OCI-LY3 (cell line): ENCODE results near the gene ZNF774.

Experiments used
- H2AFZ ChIP-seq: fragments of 200-600, 300-600 bp; shearing (Covaris generic); 2 replicates; pipeline ENCODE4 v1.6.0; 2014; ENCODE audit warnings: antibody characterized with exemption, low read depth, low read length
- H3K27ac ChIP-seq: fragments of 200-600, 300-600 bp; sonication (generic); 2 replicates; pipeline ENCODE4 v1.5.1; 2014; ENCODE audit warnings: mild to moderate bottlenecking, low read length, moderate library complexity, mixed read lengths
- H3K27me3 ChIP-seq: fragments of 200-600, 300-600 bp; sonication (generic); 2 replicates; pipeline ENCODE4 v1.6.1; 2014; ENCODE audit warnings: low read depth, low read length, mixed read lengths
- H3K36me3 ChIP-seq: fragments of 200-600, 300-600 bp; sonication (generic); replicated peaks from 2 replicates; pipeline ENCODE3; 2014; ENCODE audit warnings: low read depth, low read length, mixed read lengths
- H3K4me1 ChIP-seq: fragments of 300-600, 200-600 bp; sonication (generic); 2 replicates; pipeline ENCODE4 v1.6.1; 2014; ENCODE audit warnings: low read length, mixed read lengths
- H3K4me2 ChIP-seq: fragments of 200-600, 300-600 bp; sonication (generic); 2 replicates; pipeline ENCODE4 v1.6.1; 2014; ENCODE audit warnings: low read length, mixed read lengths
- H3K4me3 ChIP-seq: fragments of 300-600, 200-600 bp; sonication (generic); 2 replicates; pipeline ENCODE4 v1.5.1; 2014; ENCODE audit warnings: antibody characterized with exemption, mild to moderate bottlenecking, low read length, moderate library complexity
- H3K79me2 ChIP-seq: fragments of 300-600, 200-600 bp; shearing (Covaris generic); 2 replicates; pipeline ENCODE4 v1.6.1; 2014; ENCODE audit warnings: mild to moderate bottlenecking, low read length, mixed read lengths
- H3K9ac ChIP-seq: fragments of 300-600, 200-600 bp; shearing (Covaris generic); 2 replicates; pipeline ENCODE4 v1.6.0; 2014; ENCODE audit warnings: mild to moderate bottlenecking, low read length, moderate library complexity
- H3K9me3 ChIP-seq: fragments of 200-600, 300-600 bp; shearing (Covaris generic); 2 replicates; pipeline ENCODE4 v1.6.1; 2014; ENCODE audit warnings: low read length, mixed read lengths; ENCODE audit not compliant: insufficient read depth
- H4K20me1 ChIP-seq: fragments of 200-600, 300-600 bp; sonication (generic); 2 replicates; pipeline ENCODE4 v1.6.1; 2016; ENCODE audit warnings: low read length, mixed read lengths; ENCODE audit not compliant: insufficient read depth
- CTCF ChIP-seq: fragments of 200-600, 300-600 bp; sonication (generic); IDR thresholded peaks from 2 replicates; pipeline ENCODE4 v1.5.1; 2014; ENCODE audit warnings: antibody characterized with exemption, low read length, low read depth
- EZH2phosphoT487 ChIP-seq: fragments of 200-600 bp; shearing (Covaris generic); IDR thresholded peaks from 2 replicates; pipeline ENCODE4 v1.6.1; 2018; ENCODE audit warnings: antibody characterized with exemption, mixed run types, low read depth

Gene ZNF774

GRCh38 chr15:90336705-90337141, 15.4 kb upstream of the ZNF774 start:
- H3K36me3 ChIP-seq, result no peaks in the 10 kb centered on the region
- H2AFZ ChIP-seq, result no peak overlapping the region
- H3K4me2 ChIP-seq, result no peak overlapping the region
- H3K27ac ChIP-seq, result no peak overlapping the region
- no peak overlapping the region for H3K9ac ChIP-seq
- H3K4me3 ChIP-seq, result no peak overlapping the region
- no peaks in the 10 kb centered on the region for H3K79me2 ChIP-seq
- H3K9me3 ChIP-seq, result no peaks in the 10 kb centered on the region
- H3K27me3 ChIP-seq, result peaks cover 3% of the 10 kb centered on the region; the same call in 1 of the 2 replicates
- no peaks in the 10 kb centered on the region for H4K20me1 ChIP-seq
- H3K4me1 ChIP-seq, result no peaks in the 10 kb centered on the region
- TF ChIP-seq EZH2phosphoT487 (no peak), CTCF (no peak)

GRCh38 chr15:90337256-90337655, 14.8 kb upstream of the ZNF774 start:
- Histone ChIP-seq H3K4me1 (no peaks in the 10 kb centered on the region), H3K27ac (no peak overlapping the region), H3K4me3 (no peak overlapping the region), H3K9me3 (no peaks in the 10 kb centered on the region), H3K79me2 (no peaks in the 10 kb centered on the region), H4K20me1 (no peaks in the 10 kb centered on the region), H3K36me3 (no peaks in the 10 kb centered on the region), H3K9ac (no peak overlapping the region), H3K27me3 (peaks cover 3% of the 10 kb centered on the region; the same call in 1 of the 2 replicates), H2AFZ (no peak overlapping the region), H3K4me2 (no peak overlapping the region)
- TF ChIP-seq EZH2phosphoT487 (no peak), CTCF (no peak)

DNA sequence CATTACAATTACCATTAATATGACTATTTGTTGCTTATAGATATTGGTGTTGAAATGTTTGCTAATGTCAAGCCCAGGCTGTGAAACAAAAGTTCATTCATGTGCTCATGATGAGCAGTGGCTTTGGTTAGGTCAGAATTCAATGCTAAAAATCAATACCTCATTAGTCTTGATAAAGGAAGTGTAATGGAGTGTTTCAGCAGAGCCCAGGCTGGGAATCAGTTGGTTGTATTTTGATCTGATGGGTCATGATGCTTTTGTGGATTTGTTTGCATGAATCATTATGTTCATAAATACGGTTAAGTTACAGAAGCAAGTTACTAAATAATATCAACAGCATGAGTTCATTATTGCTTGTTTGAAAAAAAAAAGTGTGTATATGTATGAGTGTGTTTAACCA, 13.6 kb upstream of the ZNF774 start:
- no peak overlapping the region for H2AFZ ChIP-seq
- H3K9me3 ChIP-seq, result no peaks in the 10 kb centered on the region
- no peak overlapping the region for H3K27ac ChIP-seq
- H3K36me3 ChIP-seq, result no peaks in the 10 kb centered on the region
- no peak overlapping the region for H3K4me3 ChIP-seq
- H3K4me1 ChIP-seq, result no peaks in the 10 kb centered on the region
- no peaks in the 10 kb centered on the region for H4K20me1 ChIP-seq
- no peak overlapping the region for H3K9ac ChIP-seq
- no peak for TF ChIP-seq CTCF
- TF ChIP-seq EZH2phosphoT487, result no peak
- H3K79me2 ChIP-seq, result no peaks in the 10 kb centered on the region
- peaks cover 3% of the 10 kb centered on the region; the same call in 1 of the 2 replicates for H3K27me3 ChIP-seq
- no peak overlapping the region for H3K4me2 ChIP-seq

DNA sequence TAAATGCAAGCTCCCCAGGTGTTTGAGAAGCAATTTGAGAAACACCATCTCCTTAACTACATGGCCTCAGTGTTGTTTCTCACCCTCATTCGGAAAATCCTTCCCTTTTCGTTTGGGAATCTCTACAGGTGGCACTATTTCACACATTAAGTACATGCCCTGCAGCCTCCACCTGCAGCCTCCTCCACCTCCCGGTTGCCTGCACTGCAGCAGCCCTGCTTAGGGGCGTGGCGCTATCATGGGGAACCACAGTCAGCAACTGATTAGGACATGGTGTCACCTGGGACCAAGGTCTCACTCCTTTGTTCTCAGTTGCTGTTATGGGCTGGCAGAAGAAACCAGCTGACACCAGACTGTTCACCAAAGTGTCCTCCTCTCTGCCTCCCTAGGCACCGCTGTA, 11.7 kb upstream of the ZNF774 start:
- Histone ChIP-seq H3K27me3 (peaks cover 3% of the 10 kb centered on the region; the same call in 1 of the 2 replicates), H2AFZ (peak overlapping the region; percentile 34; the same call in 1 of the 2 replicates), H4K20me1 (no peaks in the 10 kb centered on the region), H3K27ac (no peak overlapping the region), H3K36me3 (no peaks in the 10 kb centered on the region), H3K9ac (no peak overlapping the region), H3K9me3 (no peaks in the 10 kb centered on the region), H3K79me2 (no peaks in the 10 kb centered on the region), H3K4me3 (no peak overlapping the region), H3K4me1 (no peaks in the 10 kb centered on the region), H3K4me2 (no peak overlapping the region)
- TF ChIP-seq EZH2phosphoT487 (no peak), CTCF (no peak)
